Measurements from ENCODE around the gene PCDHGC4.
A peak's percentile ranks its signal among the peaks of the same experiment; 100 is the strongest.

The PCDHGC4 gene

DNA sequence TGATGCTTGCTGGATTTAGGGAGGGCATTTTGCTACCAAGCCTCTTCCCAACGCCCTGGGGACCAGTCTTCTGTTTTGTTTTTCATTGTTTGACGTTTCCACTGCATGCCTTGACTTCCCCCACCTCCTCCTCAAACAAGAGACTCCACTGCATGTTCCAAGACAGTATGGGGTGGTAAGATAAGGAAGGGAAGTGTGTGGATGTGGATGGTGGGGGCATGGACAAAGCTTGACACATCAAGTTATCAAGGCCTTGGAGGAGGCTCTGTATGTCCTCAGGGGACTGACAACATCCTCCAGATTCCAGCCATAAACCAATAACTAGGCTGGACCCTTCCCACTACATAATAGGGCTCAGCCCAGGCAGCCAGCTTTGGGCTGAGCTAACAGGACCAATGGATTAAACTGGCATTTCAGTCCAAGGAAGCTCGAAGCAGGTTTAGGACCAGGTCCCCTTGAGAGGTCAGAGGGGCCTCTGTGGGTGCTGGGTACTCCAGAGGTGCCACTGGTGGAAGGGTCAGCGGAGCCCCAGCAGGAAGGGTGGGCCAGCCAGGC is 27.0 kb downstream of the PCDHGC4 start:
- no peak overlapping the region; the same call in 1 of the 2 replicates for H3K4me3 ChIP-seq (ENCODE audit: low read depth, low read length)
- no peak for TF ChIP-seq CTCF (IDR thresholded peaks at IDR 0.05; ENCODE audit: low read depth, low read length, missing control alignments)
- DNase-seq (ENCODE audit: low read depth), result no peak

DNA sequence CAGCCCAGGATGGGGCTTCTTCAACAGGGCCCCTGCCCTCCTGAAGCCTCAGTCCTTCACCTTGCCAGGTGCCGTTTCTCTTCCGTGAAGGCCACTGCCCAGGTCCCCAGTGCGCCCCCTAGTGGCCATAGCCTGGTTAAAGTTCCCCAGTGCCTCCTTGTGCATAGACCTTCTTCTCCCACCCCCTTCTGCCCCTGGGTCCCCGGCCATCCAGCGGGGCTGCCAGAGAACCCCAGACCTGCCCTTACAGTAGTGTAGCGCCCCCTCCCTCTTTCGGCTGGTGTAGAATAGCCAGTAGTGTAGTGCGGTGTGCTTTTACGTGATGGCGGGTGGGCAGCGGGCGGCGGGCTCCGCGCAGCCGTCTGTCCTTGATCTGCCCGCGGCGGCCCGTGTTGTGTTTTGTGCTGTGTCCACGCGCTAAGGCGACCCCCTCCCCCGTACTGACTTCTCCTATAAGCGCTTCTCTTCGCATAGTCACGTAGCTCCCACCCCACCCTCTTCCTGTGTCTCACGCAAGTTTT is 27.6 kb downstream of the PCDHGC4 start:
- peak; percentile 97 for TF ChIP-seq CTCF (IDR thresholded peaks at IDR 0.05; ENCODE audit: low read depth, low read length, missing control alignments)
- peak overlapping the region; percentile 56 for H3K4me3 ChIP-seq (ENCODE audit: low read depth, low read length)
- peak; percentile 77 for DNase-seq (ENCODE audit: low read depth)

- no peak for DNase-seq (ENCODE audit: low read depth)
- TF ChIP-seq CTCF (IDR thresholded peaks at IDR 0.05; ENCODE audit: low read depth, low read length, missing control alignments), result no peak
- H3K4me3 ChIP-seq (ENCODE audit: low read depth, low read length), result peak overlapping the region; percentile 56
Observed at GRCh38 chr5:141512911-141513626, 28.2 kb downstream of the PCDHGC4 start.

DNA sequence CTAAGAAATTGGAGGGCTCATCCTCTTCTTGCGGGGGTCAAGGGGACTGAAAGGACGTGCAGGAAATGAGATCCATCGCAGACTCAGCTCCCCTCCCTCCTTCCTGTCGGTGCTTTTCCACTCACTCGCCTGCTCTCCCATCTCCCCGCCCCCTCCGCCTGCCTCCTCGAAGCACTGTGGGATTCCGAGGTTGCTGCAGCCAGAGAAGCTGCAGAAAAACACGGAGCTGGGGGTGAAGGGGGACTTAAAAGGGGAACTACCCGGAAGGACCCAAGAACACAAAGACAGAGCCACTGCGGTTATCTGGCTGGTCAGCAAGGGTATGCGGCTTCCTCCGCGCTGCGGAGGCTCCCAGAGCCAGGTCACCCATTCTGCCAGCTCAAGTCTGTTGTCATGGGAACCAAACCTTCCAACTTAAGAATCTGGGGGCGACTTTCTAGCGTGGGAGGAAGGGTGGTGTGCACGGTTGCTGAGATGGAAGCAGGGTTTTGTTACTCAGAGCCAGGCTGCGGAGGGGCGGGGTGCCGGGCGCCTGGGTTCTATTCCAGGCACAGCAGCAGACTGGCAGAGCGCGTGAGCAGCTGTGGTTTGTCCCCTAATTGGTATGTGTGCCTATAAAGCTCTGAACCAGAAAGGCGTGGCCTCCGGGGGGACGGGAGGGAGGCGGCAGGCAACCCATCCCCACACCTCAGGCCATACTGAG is 28.9 kb downstream of the PCDHGC4 start:
- DNase-seq (ENCODE audit: low read depth), result peak; percentile 82
- peak overlapping the region; percentile 56 for H3K4me3 ChIP-seq (ENCODE audit: low read depth, low read length)
- TF ChIP-seq CTCF (IDR thresholded peaks at IDR 0.05; ENCODE audit: low read depth, low read length, missing control alignments), result no peak

DNA sequence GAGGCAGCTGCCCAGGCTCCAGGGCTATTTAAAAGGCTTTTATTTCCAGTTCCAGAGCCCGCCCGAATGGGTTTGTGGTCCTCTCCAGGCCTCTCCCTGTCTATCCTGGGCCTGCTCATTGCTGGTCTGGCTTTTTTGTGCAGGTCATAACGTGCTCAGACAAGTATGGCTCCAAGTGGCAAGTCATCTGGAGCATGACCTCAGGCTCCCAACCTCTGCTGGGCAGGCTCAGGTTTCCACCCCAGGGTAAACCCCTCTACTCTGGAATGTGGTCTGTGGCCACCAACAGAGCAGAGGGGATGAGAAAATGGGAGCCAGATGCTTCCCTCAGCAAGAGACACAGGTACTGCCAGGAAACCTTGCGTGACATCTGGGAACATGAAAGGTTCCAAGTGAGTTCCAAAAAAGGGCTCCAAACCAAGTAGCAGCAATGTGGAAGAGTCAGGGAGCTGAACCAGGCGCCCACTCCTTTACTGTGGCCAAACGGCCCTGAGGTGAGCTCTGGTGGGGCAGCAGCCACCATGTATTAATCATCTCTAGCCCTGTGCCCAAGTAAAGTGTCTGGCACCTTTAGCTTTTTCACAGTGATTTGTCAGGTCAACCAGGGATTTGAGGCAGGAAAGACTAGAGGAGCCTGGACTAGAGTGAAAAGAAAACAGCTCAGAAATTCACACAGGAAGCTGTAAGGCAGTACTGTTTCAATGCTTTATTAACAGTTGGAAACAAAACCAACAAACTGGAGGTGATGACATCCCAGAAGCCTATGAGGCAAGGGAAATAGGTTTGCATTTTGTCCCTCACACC is 29.7 kb downstream of the PCDHGC4 start:
- no peak for DNase-seq (ENCODE audit: low read depth)
- no peak overlapping the region for H3K4me3 ChIP-seq (ENCODE audit: low read depth, low read length)
- no peak for TF ChIP-seq CTCF (IDR thresholded peaks at IDR 0.05; ENCODE audit: low read depth, low read length, missing control alignments)

- H3K4me3 ChIP-seq (ENCODE audit: low read depth, low read length), result no peak overlapping the region
- DNase-seq (ENCODE audit: low read depth), result no peak
- no peak for TF ChIP-seq CTCF (IDR thresholded peaks at IDR 0.05; ENCODE audit: low read depth, low read length, missing control alignments)
Observed at GRCh38 chr5:141515141-141515540, 30.3 kb downstream of the PCDHGC4 start.

All from GM12864 (cell line).